DMS53 treated with DMSO at 0.1 percent for 48 hours (cell line): ENCODE results near the gene COL2A1.

ENCODE experiments used
- DNase-seq: peaks from one replicate; lab custom pipeline; 2025; ENCODE audit not compliant: unreplicated experiment; lab: John Stamatoyannopoulos, UW

COL2A1 gene

GRCh38 chr12:47949441-47950341 is 54.6 kb downstream of the COL2A1 start:
- peak; percentile 92 for DNase-seq

- DNase-seq = no peak
These were observed 56.9 kb downstream of the COL2A1 start for GRCh38 chr12:47947341-47947740.

- DNase-seq = no peak
These were observed 57.6 kb downstream of the COL2A1 start for GRCh38 chr12:47946413-47947323.

- DNase-seq = no peak
These were observed 58.9 kb downstream of the COL2A1 start for GRCh38 chr12:47945341-47945728.

DNA sequence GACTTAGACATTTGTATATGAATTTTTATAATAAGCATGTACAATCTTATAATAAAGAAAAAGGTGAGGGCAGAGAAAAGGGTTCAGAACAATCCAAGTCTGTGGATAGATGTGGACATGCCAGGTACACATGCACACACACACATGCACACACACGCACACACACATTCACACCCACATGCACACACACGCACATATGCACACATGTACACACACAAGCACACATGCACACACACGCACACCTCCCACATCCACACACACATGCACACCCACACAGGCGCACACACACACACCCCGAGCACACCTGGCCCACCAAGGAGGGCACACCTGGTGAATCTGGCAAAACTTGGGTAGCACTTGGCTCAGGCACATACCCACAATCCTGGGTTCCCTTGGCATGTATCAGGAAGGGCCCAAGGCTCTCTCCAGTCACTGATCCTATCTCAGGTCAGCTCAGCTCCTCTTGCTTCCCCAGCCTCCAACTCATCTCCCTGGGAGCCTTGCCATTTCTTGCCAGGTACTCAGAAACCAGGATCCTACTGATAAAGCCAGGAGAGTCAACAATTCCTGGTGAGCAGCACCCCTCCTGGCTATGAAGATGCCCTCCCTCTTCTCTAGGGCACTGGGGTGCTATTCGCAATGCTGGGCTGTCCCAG is 59.5 kb downstream of the COL2A1 start:
- no peak for DNase-seq

DNA sequence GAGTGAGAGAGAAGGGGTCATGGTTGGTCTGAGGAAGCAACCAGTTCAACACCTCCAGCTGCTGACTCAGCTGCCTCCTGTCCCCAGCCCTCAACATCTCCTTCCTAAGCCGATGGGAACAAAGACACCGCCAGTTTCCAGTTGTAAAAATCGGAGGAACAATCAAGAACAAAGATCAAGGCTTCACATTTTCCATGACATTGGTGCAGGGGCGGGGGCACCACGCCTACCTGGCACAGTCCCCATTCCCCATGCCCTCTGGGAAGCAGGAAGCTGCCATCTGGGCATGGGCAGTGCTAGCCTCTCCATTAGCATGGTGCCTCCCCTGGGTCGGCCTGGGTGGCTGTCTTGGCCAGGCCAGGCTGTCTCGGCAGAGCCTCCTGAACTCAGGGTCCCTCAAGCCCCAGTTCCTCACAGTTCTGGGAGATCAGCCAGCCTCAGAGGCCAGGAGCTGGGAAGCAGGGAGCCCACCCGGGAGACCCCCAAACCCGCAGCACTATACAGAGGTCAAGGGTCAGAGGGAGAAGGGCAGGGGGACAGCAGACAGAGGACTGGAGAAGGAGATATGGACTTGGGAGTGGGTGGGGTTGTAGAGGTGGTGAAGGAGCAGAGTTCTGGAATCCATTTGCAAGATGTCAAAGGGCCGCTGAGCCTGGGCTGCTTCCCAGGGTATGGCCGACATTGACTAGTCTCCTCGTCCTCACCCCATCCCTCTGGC is 60.5 kb downstream of the COL2A1 start:
- DNase-seq = no peak

GRCh38 chr12:47942614-47943225 is 61.6 kb downstream of the COL2A1 start:
- no peak for DNase-seq

- DNase-seq = peak; percentile 39
These were observed 62.2 kb downstream of the COL2A1 start for GRCh38 chr12:47941871-47942613.

- DNase-seq = no peak
These were observed 62.8 kb downstream of the COL2A1 start for GRCh38 chr12:47941475-47941780.

DNA sequence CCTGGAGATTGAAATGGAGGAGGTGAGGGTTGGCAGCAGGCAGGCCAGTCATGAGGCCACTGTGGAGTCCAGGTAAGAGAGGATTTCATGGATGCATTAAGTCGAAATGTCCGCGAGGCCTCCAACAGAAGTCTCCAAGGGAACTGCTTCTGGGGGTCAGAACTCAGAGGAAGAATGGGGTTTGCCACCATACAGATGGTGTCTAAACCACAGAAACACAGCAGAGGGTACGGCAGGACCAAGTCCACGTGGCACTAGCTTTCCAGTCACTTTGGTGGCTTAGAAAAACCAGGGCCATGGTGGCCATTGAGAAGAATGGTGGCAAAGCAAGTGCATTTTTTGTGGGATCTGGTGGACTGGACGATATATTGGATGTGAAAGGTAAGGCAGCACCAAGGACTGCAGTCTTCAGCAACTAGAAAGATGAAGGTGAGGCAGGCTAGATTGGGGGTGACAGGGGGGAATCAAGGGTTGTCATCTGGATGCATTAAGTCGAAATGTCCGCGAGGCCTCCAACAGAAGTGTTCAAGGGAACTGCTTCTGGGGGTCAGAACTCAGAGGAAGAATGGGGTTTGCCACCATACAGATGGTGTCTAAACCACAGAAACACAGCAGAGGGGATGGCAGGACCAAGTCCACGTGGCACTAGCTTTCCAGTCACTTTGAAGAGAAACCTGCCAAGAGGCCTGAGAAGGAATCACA is 63.4 kb downstream of the COL2A1 start:
- no peak for DNase-seq

- DNase-seq = peak; percentile 22
These were observed 65.2 kb downstream of the COL2A1 start for GRCh38 chr12:47939009-47939601.

- DNase-seq = no peak
These were observed 65.7 kb downstream of the COL2A1 start for GRCh38 chr12:47938594-47938993.

GRCh38 chr12:47938093-47938492 is 66.2 kb downstream of the COL2A1 start:
- DNase-seq = peak; percentile 17

- no peak for DNase-seq
These were observed 69.1 kb downstream of the COL2A1 start for GRCh38 chr12:47935184-47935583.

DNA sequence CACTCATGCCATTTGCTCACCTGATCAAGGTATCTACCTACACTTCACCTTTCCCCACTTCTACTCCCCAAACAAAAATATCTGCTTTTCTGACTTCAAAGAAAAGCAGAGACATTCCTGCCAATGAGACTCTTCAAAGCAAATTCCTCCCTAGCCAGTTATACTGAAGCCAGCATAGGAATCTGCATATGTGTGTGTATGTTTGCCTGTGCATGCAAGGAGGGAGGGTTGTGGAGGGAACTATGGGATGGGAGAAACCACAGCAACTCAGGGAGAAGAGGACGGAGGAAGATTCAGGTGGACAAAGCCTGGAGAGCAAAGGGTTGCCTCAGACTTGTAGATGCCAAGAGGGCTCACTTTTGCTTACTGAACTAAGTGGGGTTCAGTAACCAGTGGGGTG is 73.1 kb downstream of the COL2A1 start:
- no peak for DNase-seq

DNA sequence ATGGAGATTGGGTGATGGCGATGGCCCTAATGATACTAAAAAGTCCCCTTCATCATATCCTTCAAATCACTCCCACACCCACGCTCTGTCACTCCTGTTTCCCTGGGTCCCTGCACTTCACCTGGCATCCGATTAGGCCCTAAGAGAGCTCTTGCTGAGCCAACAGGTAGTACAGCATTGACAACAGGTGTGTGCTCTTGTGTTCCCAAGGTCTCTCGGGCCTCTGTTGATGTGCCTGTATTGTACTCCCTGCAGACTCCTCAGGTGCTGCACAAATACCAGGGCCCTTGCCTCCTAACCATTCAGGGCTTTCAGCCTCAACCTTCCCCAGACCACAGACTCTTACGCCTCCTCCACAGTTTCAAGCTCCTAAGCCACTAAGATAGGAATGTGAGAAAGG is 73.6 kb downstream of the COL2A1 start:
- DNase-seq = no peak

DNA sequence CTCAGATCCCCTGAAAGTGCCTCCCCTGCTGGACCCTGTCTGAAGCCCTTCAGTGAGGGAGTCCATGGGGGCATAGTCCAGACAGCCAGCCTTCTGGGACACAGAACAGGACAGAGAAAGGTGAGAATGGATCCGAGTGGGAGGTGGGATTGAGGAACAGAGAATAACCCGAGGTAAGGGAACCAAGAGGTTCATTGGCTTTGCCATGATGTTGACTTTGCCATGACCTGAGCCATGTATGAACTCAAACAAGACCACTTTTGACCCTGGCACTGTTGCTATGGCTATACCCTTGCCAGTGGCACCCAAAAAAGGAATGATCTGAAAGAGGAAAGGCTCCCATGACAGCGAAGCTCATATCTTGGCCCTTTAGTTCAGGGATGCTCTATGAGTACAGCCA is 76.9 kb downstream of the COL2A1 start:
- no peak for DNase-seq
